GM12864 (cell line): ENCODE measurements around the gene IRF5.
"Not testable (repeated sequence)": the region's sequence is repeated elsewhere in the genome, so short reads cannot be mapped to it uniquely, and the experiment has no call there.

Source experiments
- DNase-seq: peaks from one replicate; pipeline ENCODE4 v3.0.0-alpha.2; 2011; ENCODE audit warnings: low read depth
- H3K4me3 ChIP-seq: 2 replicates; pipeline ENCODE4 v1.5.1; 2011; ENCODE audit warnings: mild to moderate bottlenecking, low read depth, low read length, control low read depth
- CTCF ChIP-seq: IDR thresholded peaks from 2 replicates; pipeline ENCODE4 v1.5.1; 2011; ENCODE audit warnings: low read depth, mild to moderate bottlenecking, moderate library complexity, low read length, control low read depth, inconsistent platforms; ENCODE audit errors: missing control alignments

The IRF5 gene

GRCh38 chr7:128941946-128942526, 4.3 kb downstream of the IRF5 start:
- no peak for TF ChIP-seq CTCF
- peak overlapping the region; percentile 87 for H3K4me3 ChIP-seq
- DNase-seq, result no peak

- not testable (repeated sequence) for DNase-seq, H3K4me3 ChIP-seq
Observed at GRCh38 chr7:128943251-128943650, 5.5 kb downstream of the IRF5 start.

- no peak overlapping the region for H3K4me3 ChIP-seq
- TF ChIP-seq CTCF, result no peak
Observed at GRCh38 chr7:128944487-128945236, 6.9 kb downstream of the IRF5 start.

DNA sequence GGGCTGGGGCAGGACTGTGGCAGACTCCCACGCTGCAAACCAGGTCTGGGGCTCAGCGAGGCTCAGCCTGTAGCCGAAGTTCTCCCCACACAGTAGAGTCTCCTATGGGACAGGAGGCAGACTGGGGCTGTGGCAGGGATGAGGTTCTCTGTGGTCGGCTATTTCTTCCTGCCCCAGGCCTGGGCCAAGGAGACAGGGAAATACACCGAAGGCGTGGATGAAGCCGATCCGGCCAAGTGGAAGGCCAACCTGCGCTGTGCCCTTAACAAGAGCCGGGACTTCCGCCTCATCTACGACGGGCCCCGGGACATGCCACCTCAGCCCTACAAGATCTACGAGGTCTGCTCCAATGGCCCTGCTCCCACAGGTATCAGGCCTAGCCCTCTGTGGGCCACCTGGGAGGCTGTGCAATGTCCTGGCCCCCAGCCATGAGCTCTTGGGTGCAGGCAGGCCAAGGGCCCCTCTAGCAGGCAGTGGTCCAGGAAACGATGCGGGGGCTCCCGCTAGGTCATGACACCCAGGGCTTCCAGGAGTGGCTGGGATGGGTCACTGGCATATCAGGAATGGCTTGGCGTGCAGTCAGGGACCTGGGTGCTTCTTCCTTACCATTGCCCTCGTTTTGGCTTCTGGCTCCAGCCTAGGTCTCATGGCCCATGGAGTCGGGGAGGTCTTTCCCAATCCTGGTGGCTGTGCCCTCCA, 8.1 kb downstream of the IRF5 start:
- DNase-seq, result no peak
- no peak for TF ChIP-seq CTCF
- H3K4me3 ChIP-seq, result no peak overlapping the region

More at GRCh38 chr7:128944487-128945236, 6.9 kb downstream of the IRF5 start:
- DNase-seq, result no peak

GRCh38 chr7:128946936-128947830, 9.5 kb downstream of the IRF5 start:
- H3K4me3 ChIP-seq, result no peak overlapping the region
- peak; percentile 42 for TF ChIP-seq CTCF
- no peak for DNase-seq

GRCh38 chr7:128947854-128948253, 10.1 kb downstream of the IRF5 start:
- H3K4me3 ChIP-seq, result no peak overlapping the region
- no peak for DNase-seq
- no peak for TF ChIP-seq CTCF
